Muscle of leg (tissue), 16 donors: ENCODE measurements around the gene SEMA5A. TPM values are rescaled to one million over a fixed set of nuclear protein-coding genes. Genes with fewer than 3 reads are reported as not detected.

Source experiments
- DNase-seq: peaks from one replicate; pipeline ENCODE4 v3.0.0; 2013
- H3K27ac ChIP-seq: one replicate; pipeline ENCODE4 v1.5.1; 2013; ENCODE audit warnings: mild to moderate bottlenecking, low read length, control low read depth
- H3K27me3 ChIP-seq: one replicate; pipeline ENCODE4 v1.6.1; 2013; ENCODE audit warnings: low read length; ENCODE audit not compliant: control insufficient read depth, insufficient read depth
- H3K36me3 ChIP-seq: one replicate; pipeline ENCODE4 v1.6.1; 2013; ENCODE audit warnings: low read length; ENCODE audit not compliant: control insufficient read depth, insufficient read depth
- H3K4me1 ChIP-seq: one replicate; pipeline ENCODE4 v1.6.1; 2013; ENCODE audit warnings: low read length; ENCODE audit not compliant: control insufficient read depth, insufficient read depth
- H3K4me3 ChIP-seq: one replicate; pipeline ENCODE4 v1.5.1; 2013; ENCODE audit warnings: low read length, control low read depth
- H3K9me3 ChIP-seq: replicated peaks from 2 replicates; pipeline ENCODE4 v1.6.1; 2013; ENCODE audit warnings: low read depth, low read length; ENCODE audit not compliant: control insufficient read depth
- WGBS: methylation state at CpG from one replicate; pipeline ENCODE4 v1.1.5; 2013; ENCODE audit warnings: missing lambda C conversion rate; ENCODE audit not compliant: insufficient coverage; 5-methylcytosine and 5-hydroxymethylcytosine counted together
- long read RNA-seq, 11 donors: transcript quantifications; one replicate each; lab custom pipeline, GENCODE V29; 2026
- polyA plus RNA-seq, 8 donors: library from polyadenylated mRNA; unstranded; fragments of 120-200 nt; gene quantifications; one replicate each; pipeline versions ENCODE4 v1.2.1 to v1.2.3, GENCODE V29; 2013; ENCODE audit warnings: inconsistent platforms in 1 of 8, low replicate concordance in 1 of 8; ENCODE audit not compliant: insufficient read length in 8 of 8, insufficient read depth in 1 of 8
- total RNA-seq: library from RNA; stranded (reverse); fragments of 120-200 nt; gene quantifications from one replicate; pipeline ENCODE4 v1.2.4, GENCODE V29; 2013

SEMA5A gene, protein sequence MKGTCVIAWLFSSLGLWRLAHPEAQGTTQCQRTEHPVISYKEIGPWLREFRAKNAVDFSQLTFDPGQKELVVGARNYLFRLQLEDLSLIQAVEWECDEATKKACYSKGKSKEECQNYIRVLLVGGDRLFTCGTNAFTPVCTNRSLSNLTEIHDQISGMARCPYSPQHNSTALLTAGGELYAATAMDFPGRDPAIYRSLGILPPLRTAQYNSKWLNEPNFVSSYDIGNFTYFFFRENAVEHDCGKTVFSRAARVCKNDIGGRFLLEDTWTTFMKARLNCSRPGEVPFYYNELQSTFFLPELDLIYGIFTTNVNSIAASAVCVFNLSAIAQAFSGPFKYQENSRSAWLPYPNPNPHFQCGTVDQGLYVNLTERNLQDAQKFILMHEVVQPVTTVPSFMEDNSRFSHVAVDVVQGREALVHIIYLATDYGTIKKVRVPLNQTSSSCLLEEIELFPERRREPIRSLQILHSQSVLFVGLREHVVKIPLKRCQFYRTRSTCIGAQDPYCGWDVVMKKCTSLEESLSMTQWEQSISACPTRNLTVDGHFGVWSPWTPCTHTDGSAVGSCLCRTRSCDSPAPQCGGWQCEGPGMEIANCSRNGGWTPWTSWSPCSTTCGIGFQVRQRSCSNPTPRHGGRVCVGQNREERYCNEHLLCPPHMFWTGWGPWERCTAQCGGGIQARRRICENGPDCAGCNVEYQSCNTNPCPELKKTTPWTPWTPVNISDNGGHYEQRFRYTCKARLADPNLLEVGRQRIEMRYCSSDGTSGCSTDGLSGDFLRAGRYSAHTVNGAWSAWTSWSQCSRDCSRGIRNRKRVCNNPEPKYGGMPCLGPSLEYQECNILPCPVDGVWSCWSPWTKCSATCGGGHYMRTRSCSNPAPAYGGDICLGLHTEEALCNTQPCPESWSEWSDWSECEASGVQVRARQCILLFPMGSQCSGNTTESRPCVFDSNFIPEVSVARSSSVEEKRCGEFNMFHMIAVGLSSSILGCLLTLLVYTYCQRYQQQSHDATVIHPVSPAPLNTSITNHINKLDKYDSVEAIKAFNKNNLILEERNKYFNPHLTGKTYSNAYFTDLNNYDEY
- 26.5 TPM for total RNA-seq
- 10 to 100 TPM; 25.1 to 53.5 (median 38.9) TPM for polyA plus RNA-seq
- long read RNA-seq, donor 1, full-length matches to known transcripts, result 3 of 26 reads
- long read RNA-seq, donor 1, partial matches to known transcripts, result 18 of 26 reads
- long read RNA-seq, donor 1, other reads (novel, unspliced or antisense), result 5 of 26 reads
- long read RNA-seq, donor 2, result 0 reads
- long read RNA-seq, donor 3, full-length matches to known transcripts, result 1 of 1 reads
- long read RNA-seq, donor 3, partial matches to known transcripts, result 0 of 1 reads
- long read RNA-seq, donor 3, other reads (novel, unspliced or antisense), result 0 of 1 reads
- long read RNA-seq, donor 4, result 0 reads
- long read RNA-seq, donor 5, full-length matches to known transcripts, result 2 of 7 reads
- long read RNA-seq, donor 5, partial matches to known transcripts, result 5 of 7 reads
- long read RNA-seq, donor 5, other reads (novel, unspliced or antisense), result 0 of 7 reads
- long read RNA-seq, donor 6, full-length matches to known transcripts, result 2 of 2 reads
- long read RNA-seq, donor 6, partial matches to known transcripts, result 0 of 2 reads
- long read RNA-seq, donor 6, other reads (novel, unspliced or antisense), result 0 of 2 reads
- long read RNA-seq, donor 7, result 0 reads
- long read RNA-seq, donor 8, full-length matches to known transcripts, result 1 of 1 reads
- long read RNA-seq, donor 8, partial matches to known transcripts, result 0 of 1 reads
- long read RNA-seq, donor 8, other reads (novel, unspliced or antisense), result 0 of 1 reads
- long read RNA-seq, donor 9, full-length matches to known transcripts, result 1 of 1 reads
- long read RNA-seq, donor 9, partial matches to known transcripts, result 0 of 1 reads
- long read RNA-seq, donor 9, other reads (novel, unspliced or antisense), result 0 of 1 reads
- long read RNA-seq, donor 10, full-length matches to known transcripts, result 1 of 6 reads
- long read RNA-seq, donor 10, partial matches to known transcripts, result 5 of 6 reads
- long read RNA-seq, donor 10, other reads (novel, unspliced or antisense), result 0 of 6 reads
- long read RNA-seq, donor 11, result 0 reads

DNA sequence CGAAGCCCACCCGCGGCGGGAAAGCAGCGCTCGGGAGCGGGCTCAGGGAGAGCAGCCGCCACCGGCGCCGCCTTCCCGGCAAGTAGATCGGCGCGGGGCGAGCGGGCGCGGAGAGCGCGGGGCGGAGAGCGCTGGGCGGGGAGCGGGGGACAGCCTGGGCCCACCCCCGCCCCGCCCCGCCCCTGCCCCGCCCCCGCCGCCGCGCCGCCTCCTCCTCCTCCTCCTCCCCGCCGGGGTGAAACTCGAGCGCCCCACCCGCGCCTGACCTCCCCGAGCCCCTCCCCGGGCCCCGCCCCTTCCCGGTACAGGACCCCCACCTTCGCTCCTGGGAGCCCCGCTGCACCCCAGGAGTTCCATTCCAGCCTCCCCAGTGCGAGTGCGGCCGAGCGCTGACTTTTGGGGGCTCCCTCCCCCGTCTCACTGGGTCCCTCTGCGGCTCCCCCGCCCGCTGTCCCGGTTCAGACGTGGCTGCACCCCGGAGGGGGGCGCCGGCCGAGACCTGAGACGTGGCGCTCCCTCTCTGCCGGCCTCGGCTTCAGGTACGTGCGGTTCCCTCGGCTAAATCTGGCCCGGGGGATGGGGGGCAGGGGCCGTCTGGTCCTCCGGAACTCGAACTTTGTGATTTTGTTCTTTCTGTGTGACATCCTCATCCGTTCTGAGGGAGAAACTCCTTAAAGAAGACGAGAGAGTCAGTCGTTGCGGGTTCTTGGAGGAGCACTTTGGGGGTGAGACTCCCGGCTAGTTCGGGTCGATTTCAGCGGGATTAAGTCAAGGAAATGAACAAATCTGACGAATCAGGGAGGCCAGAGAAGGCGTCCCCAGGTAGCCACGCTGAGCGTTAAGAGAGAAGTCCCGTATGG is at the start of gene SEMA5A:
Gene SEMA5A, minus strand, starts transcription at position 84 of the 860 bp plus-strand sequence. CDS start 166,129 bp downstream, outside the sequence.
- peaks cover 20% of the 10 kb centered on the region for H3K36me3 ChIP-seq
- peak within 1 kb of the TSS; percentile 97 for H3K27ac ChIP-seq
- no peaks in the 10 kb centered on the region for H3K9me3 ChIP-seq
- peak; percentile 91 for DNase-seq
- peaks cover 10% of the 10 kb centered on the region for H3K27me3 ChIP-seq
- H3K4me3 ChIP-seq, result peak within 1 kb of the TSS; percentile 88
- peaks cover 19% of the 10 kb centered on the region for H3K4me1 ChIP-seq
- 0% methylated on average over 48 of the region's 84 CpGs for WGBS

DNA sequence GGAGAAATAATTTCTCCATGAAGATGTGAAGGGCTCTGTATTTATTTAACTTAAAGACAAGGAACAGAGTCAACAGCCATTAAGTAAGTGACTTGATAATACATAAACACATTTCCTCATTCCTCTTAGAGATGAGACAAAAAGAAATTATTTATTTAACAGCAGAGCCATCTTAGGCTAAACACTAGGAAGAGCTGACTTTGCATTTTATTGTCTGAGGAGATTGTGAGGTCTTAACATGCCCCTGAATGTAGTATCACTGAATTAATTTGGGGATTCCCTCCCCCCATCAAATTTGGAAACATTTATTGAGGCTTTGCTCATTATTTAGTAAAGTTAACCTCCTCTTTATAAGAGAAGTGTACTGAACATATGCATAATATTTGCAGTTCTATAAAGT is 49.0 kb upstream of the SEMA5A start:
- no peaks in the 10 kb centered on the region for H3K9me3 ChIP-seq
- H3K27ac ChIP-seq, result no peak overlapping the region
- H3K36me3 ChIP-seq, result no peaks in the 10 kb centered on the region
- no peak for DNase-seq
- no peaks in the 10 kb centered on the region for H3K27me3 ChIP-seq
- H3K4me3 ChIP-seq, result no peak overlapping the region
- H3K4me1 ChIP-seq, result peaks cover 3% of the 10 kb centered on the region

DNA sequence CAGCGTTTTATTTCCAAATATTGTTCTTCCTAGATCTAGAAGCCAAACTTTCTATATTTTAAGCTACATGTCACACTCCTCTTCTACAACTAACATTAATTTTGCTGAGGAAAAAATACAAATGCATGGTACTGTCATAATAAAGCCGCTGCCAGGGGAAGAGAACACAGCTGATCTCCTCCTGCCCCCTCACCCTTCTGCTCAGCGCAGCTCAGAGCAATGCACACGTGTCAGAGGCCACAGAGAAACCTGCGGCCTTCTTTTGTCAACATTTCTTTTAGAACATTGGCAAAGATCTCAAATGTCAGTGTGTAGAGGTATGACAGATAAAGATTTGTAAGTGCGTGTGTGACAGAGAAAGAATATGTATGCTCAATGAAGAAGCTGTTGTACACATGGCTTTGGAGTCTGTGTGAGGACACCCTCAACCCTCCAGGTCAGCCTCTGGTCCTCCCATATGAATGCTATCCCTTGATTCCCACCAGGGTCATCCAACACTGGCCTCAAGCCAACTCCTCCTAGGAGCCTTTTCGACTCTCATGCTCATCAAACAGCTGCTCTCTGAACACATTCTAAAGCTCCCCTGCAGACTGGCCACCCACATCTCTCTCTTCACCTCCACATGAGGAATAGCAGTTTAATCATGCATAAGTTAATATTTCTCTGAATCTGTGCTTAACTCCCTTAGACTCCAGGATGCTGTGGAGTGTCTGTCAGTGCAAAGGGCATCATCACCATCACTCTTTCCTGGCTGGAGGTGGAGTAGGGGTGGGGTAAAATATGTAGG is 43.4 kb upstream of the SEMA5A start:
- H3K9me3 ChIP-seq, result no peaks in the 10 kb centered on the region

DNA sequence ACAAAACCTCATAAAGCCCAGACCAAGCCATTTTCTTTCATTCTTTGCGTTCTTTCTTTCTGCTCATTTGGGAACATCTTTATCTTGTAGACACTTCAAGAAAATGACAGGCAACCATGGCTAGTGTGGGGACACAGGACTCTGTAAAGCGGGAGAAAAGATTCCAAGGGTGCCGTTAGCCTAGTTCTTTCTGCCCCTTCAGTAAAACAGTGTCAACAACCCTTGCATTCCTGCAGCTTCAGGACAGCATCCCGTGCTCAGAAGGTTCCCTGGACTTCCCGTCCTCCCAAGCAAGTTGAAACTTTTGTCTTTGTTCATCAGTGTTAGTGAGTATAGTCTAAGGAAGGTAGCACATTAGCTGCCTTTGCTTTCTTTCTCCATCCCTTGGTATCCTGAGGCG is 42.4 kb upstream of the SEMA5A start:
- Histone ChIP-seq H3K4me1 (no peaks in the 10 kb centered on the region), H3K27ac (no peak overlapping the region), H3K27me3 (no peaks in the 10 kb centered on the region), H3K9me3 (no peaks in the 10 kb centered on the region), H3K36me3 (no peaks in the 10 kb centered on the region), H3K4me3 (no peak overlapping the region)
- WGBS, result 79% methylated on average over 3 of the region's 6 CpGs
- DNase-seq, result no peak

More for the DNA sequence above, 43.4 kb upstream of the SEMA5A start:
- no peak for DNase-seq
- H3K27me3 ChIP-seq, result no peaks in the 10 kb centered on the region
- no peak overlapping the region for H3K27ac ChIP-seq
- WGBS, result 58% methylated on average over 2 of the region's 7 CpGs
- H3K36me3 ChIP-seq, result no peaks in the 10 kb centered on the region
- H3K4me3 ChIP-seq, result no peak overlapping the region
- no peaks in the 10 kb centered on the region for H3K4me1 ChIP-seq

DNA sequence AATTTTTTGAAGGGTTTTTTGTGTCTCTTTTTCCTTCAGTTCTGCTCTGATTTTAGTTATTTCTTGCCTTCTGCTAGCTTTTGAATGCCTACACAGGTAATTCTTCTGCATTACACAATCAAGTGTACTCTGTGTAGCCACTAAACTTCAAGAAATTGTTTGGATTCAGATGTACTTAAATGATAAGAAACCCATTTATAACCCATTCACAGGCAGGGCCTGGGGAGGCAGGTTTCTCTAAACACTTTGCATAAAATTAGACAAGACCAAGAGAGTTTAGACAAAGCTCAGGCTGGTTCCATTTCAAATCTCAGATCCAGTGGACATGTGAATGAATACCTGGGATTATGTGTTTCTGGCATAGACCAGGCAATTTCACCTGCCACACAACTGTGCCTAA is 41.3 kb upstream of the SEMA5A start:
- Histone ChIP-seq H3K4me3 (no peak overlapping the region), H3K9me3 (no peaks in the 10 kb centered on the region), H3K27me3 (no peaks in the 10 kb centered on the region), H3K36me3 (no peaks in the 10 kb centered on the region), H3K27ac (no peak overlapping the region), H3K4me1 (no peaks in the 10 kb centered on the region)
- no peak for DNase-seq

DNA sequence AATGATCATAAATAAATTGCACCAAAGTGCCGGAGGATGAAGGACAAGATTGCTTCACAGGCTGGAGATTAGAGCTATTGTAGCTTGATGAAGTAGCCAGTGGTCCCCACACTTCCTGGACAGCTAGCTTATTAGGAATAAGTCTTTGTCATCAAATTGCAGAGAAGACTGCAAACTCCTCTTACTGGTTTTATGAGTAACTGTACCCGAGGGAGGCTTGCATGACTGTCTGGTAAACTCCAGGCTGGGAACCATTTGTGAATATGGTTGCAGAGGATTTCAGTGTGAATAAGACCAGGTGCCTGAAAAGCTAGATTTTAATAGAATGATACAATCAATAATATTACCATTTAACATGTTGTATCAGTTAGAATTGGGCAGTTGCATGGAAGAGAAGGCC is 36.5 kb upstream of the SEMA5A start:
- Histone ChIP-seq H3K27me3 (no peaks in the 10 kb centered on the region), H3K4me1 (no peaks in the 10 kb centered on the region), H3K27ac (no peak overlapping the region), H3K36me3 (no peaks in the 10 kb centered on the region), H3K9me3 (no peaks in the 10 kb centered on the region), H3K4me3 (no peak overlapping the region)
- DNase-seq, result no peak
- WGBS, result no CpG with 5 or more reads among the region's 2 CpGs

DNA sequence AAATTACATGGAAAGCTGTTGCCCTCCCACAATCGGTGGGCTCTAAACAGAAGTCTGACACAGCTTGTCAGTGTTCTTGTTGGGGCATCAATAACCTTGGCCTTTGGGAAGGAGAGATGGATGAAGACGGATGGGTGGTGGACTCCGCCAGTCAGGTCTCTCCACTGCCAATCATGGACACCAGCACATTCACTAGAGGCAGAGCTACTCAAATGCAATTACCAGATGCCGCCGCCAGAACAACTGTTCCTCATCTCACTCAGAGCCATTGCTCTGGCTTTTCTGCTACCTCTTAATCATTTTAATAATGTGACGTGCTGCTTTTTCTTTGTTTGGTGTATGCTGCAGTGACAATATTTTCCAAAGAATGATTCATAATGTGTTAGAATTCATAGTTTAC is 27.9 kb upstream of the SEMA5A start:
- H3K36me3 ChIP-seq, result no peaks in the 10 kb centered on the region
- no peak overlapping the region for H3K27ac ChIP-seq
- no peak for DNase-seq
- no peaks in the 10 kb centered on the region for H3K27me3 ChIP-seq
- H3K9me3 ChIP-seq, result no peaks in the 10 kb centered on the region
- H3K4me3 ChIP-seq, result no peak overlapping the region
- no peaks in the 10 kb centered on the region for H3K4me1 ChIP-seq
- no CpG with 5 or more reads among the region's 6 CpGs for WGBS

DNA sequence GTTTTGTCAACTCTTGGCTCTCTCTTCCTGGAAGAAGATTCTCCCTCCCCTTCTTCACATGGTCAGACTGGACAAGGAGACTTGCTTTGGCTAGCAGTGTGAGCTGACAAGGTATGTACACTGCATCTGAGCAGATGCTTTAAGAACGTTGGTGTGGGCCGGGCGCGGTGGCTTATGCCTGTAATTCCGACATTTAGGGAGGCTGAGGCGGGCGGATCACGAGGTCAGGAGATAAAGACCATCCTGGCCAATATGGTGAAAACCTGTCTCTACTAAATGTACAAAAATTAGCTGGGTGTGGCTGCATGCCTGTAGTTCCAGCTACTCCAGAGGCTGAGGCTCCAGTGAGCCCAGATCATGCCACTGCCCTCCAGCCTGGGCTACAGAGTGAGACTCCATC is 26.4 kb upstream of the SEMA5A start:
- WGBS, result 91% methylated on average over 8 of the region's 8 CpGs
- no peak overlapping the region for H3K27ac ChIP-seq
- DNase-seq, result no peak
- no peaks in the 10 kb centered on the region for H3K4me1 ChIP-seq
- H3K27me3 ChIP-seq, result no peaks in the 10 kb centered on the region
- H3K9me3 ChIP-seq, result no peaks in the 10 kb centered on the region
- H3K36me3 ChIP-seq, result no peaks in the 10 kb centered on the region
- H3K4me3 ChIP-seq, result no peak overlapping the region
